Glomerular endothelial cell (primary cell): ENCODE data around the gene CNNM2. TPM values are rescaled to one million over a fixed set of nuclear protein-coding genes. Genes with fewer than 3 reads are reported as not detected.

Experiments used
- DNase-seq: peaks from one replicate; pipeline ENCODE4 v3.0.0-alpha.2; 2011; ENCODE audit warnings: low read depth, low spot score; ENCODE audit errors: extremely low read depth
- total RNA-seq: library from RNA; depleted of rRNA; stranded (reverse); fragments of >200 nt; gene quantifications from 2 replicates; pipeline ENCODE4 v1.2.3, GENCODE V29; 2015

CNNM2 gene
- total RNA-seq, 1 donor from 2014 or later: 4.3 TPM

GRCh38 chr10:103067484-103067883 lies 149.4 kb downstream of the CNNM2 start:
- no peak for DNase-seq

GRCh38 chr10:103067956-103068355 lies 149.9 kb downstream of the CNNM2 start:
- DNase-seq: no peak

GRCh38 chr10:103069453-103070331 lies 151.6 kb downstream of the CNNM2 start:
- no peak for DNase-seq

GRCh38 chr10:103072276-103072675 lies 154.2 kb downstream of the CNNM2 start:
- DNase-seq: no peak

GRCh38 chr10:103072891-103073290 lies 154.8 kb downstream of the CNNM2 start:
- no peak for DNase-seq

GRCh38 chr10:103077020-103077419 lies 158.9 kb downstream of the CNNM2 start:
- no peak for DNase-seq

- DNase-seq: no peak
These were observed 159.6 kb downstream of the CNNM2 start for GRCh38 chr10:103077491-103078308.

GRCh38 chr10:103078309-103078615 lies 160.2 kb downstream of the CNNM2 start:
- no peak for DNase-seq

- no peak for DNase-seq
These were observed 160.6 kb downstream of the CNNM2 start for GRCh38 chr10:103078676-103079075.

GRCh38 chr10:103079100-103079499 lies 161.0 kb downstream of the CNNM2 start:
- no peak for DNase-seq

- DNase-seq: no peak
These were observed 161.9 kb downstream of the CNNM2 start for GRCh38 chr10:103079946-103080345.

GRCh38 chr10:103080891-103081581 lies 162.9 kb downstream of the CNNM2 start:
- DNase-seq: no peak

- DNase-seq: no peak
These were observed 164.6 kb downstream of the CNNM2 start for GRCh38 chr10:103082683-103083082.

- DNase-seq: no peak
These were observed 165.3 kb downstream of the CNNM2 start for GRCh38 chr10:103083266-103083976.

- no peak for DNase-seq
These were observed 165.9 kb downstream of the CNNM2 start for GRCh38 chr10:103083977-103084320.

- no peak for DNase-seq
These were observed 168.2 kb downstream of the CNNM2 start for GRCh38 chr10:103086261-103086660.

GRCh38 chr10:103086799-103087198 lies 168.7 kb downstream of the CNNM2 start:
- DNase-seq: no peak

- DNase-seq: no peak
These were observed 171.4 kb downstream of the CNNM2 start for GRCh38 chr10:103089493-103089892.

- no peak for DNase-seq
These were observed 172.8 kb downstream of the CNNM2 start for GRCh38 chr10:103090911-103091310.

GRCh38 chr10:103095005-103095404 lies 176.9 kb downstream of the CNNM2 start:
- no peak for DNase-seq

GRCh38 chr10:103096130-103096529 lies 178.0 kb downstream of the CNNM2 start:
- DNase-seq: no peak
